ENCODE results near the gene FLRT2. TPM values are rescaled to one million over a fixed set of nuclear protein-coding genes. Genes with fewer than 3 reads are reported as not detected.

The FLRT2 gene
- total RNA-seq, 1 experiment from 2014 or later: 0.43 TPM

GRCh38 chr14:85533861-85534291 lies 3.9 kb downstream of the FLRT2 start:
- H3K4me3 Mint-ChIP-seq (ENCODE audit: unreplicated experiment): no peak overlapping the region
- no peaks in the 10 kb centered on the region for H3K36me3 ChIP-seq (ENCODE audit: control insufficient read depth, insufficient read depth, low read length)
- no peaks in the 10 kb centered on the region for H3K27me3 ChIP-seq (replicated peaks; ENCODE audit: control insufficient read depth, insufficient read depth, low read length)
- H3K27me3 Mint-ChIP-seq (ENCODE audit: insufficient read depth, unreplicated experiment): no peaks in the 10 kb centered on the region
- peaks cover 9% of the 10 kb centered on the region for H3K9me3 Mint-ChIP-seq (ENCODE audit: unreplicated experiment)
- POLR2A ChIA-PET: no interaction called here
- intact Hi-C loops (cut with micrococcal nuclease; ENCODE audit: unreplicated experiment): no loop called here
- CTCF ChIA-PET: interaction anchor here (0.5 kb wide), 1 partner anchor 25 kb away, joined by 3 read pairs; no protein-coding TSS in a partner anchor
- no peaks in the 10 kb centered on the region for H3K4me1 Mint-ChIP-seq (ENCODE audit: low read depth, unreplicated experiment)
- no peak for DNase-seq
- no peak overlapping the region for H3K4me3 ChIP-seq (ENCODE audit: low read depth, low read length)
- BruUV-seq (replicated peaks): no TSS peak
- H3K36me3 Mint-ChIP-seq (ENCODE audit: insufficient read depth, unreplicated experiment): no peaks in the 10 kb centered on the region
- H3K9me3 ChIP-seq: 0 out of 2 replicates have a peak, but pooled peaks cover 5% of the 10 kb centered on the region
- TF ChIP-seq, protein P1, sequence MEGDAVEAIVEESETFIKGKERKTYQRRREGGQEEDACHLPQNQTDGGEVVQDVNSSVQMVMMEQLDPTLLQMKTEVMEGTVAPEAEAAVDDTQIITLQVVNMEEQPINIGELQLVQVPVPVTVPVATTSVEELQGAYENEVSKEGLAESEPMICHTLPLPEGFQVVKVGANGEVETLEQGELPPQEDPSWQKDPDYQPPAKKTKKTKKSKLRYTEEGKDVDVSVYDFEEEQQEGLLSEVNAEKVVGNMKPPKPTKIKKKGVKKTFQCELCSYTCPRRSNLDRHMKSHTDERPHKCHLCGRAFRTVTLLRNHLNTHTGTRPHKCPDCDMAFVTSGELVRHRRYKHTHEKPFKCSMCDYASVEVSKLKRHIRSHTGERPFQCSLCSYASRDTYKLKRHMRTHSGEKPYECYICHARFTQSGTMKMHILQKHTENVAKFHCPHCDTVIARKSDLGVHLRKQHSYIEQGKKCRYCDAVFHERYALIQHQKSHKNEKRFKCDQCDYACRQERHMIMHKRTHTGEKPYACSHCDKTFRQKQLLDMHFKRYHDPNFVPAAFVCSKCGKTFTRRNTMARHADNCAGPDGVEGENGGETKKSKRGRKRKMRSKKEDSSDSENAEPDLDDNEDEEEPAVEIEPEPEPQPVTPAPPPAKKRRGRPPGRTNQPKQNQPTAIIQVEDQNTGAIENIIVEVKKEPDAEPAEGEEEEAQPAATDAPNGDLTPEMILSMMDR (IDR thresholded peaks at IDR 0.05; ENCODE audit: insufficient read depth in 1 of 2, low read depth in 1 of 2, low read length in 1 of 2, severe bottlenecking in 1 of 2, unreplicated experiment in 1 of 2): no peak
- H3K27ac Mint-ChIP-seq (ENCODE audit: unreplicated experiment): no peak overlapping the region
- H3K4me1 ChIP-seq: no peaks in the 10 kb centered on the region; the same call in 1 of the 2 replicates

- TF ChIP-seq, protein P1 (IDR thresholded peaks at IDR 0.05; ENCODE audit: insufficient read depth in 1 of 2, low read depth in 1 of 2, low read length in 1 of 2, severe bottlenecking in 1 of 2, unreplicated experiment in 1 of 2): no peak
- no peaks in the 10 kb centered on the region for H3K27me3 ChIP-seq (replicated peaks; ENCODE audit: control insufficient read depth, insufficient read depth, low read length)
- Mint-ChIP-seq H3K27me3 (ENCODE audit: insufficient read depth, unreplicated experiment) (no peaks in the 10 kb centered on the region), H3K4me3 (ENCODE audit: unreplicated experiment) (no peak overlapping the region), H3K9me3 (ENCODE audit: unreplicated experiment) (peaks cover 9% of the 10 kb centered on the region), H3K4me1 (ENCODE audit: low read depth, unreplicated experiment) (no peaks in the 10 kb centered on the region), H3K27ac (ENCODE audit: unreplicated experiment) (no peak overlapping the region), H3K36me3 (ENCODE audit: insufficient read depth, unreplicated experiment) (no peaks in the 10 kb centered on the region)
- 0 out of 2 replicates have a peak, but pooled peaks cover 5% of the 10 kb centered on the region for H3K9me3 ChIP-seq
- ChIA-PET POLR2A (no interaction called here), CTCF (interaction anchor here (0.5 to 1.0 kb wide), 2 partner anchors 26 to 52 kb away, joined by 3 read pairs; no protein-coding TSS in a partner anchor)
- H3K36me3 ChIP-seq (ENCODE audit: control insufficient read depth, insufficient read depth, low read length): no peaks in the 10 kb centered on the region
- no peaks in the 10 kb centered on the region; the same call in 1 of the 2 replicates for H3K4me1 ChIP-seq
- intact Hi-C loops (cut with micrococcal nuclease; ENCODE audit: unreplicated experiment): no loop called here
- BruUV-seq (replicated peaks): no TSS peak
- DNase-seq: no peak
- H3K4me3 ChIP-seq (ENCODE audit: low read depth, low read length): no peak overlapping the region
These were observed 4.7 kb downstream of the FLRT2 start for GRCh38 chr14:85534458-85535293.

GRCh38 chr14:85535321-85535720 lies 5.4 kb downstream of the FLRT2 start:
- no peaks in the 10 kb centered on the region for H3K36me3 ChIP-seq (ENCODE audit: control insufficient read depth, insufficient read depth, low read length)
- no TSS peak for BruUV-seq (replicated peaks)
- Mint-ChIP-seq H3K27me3 (ENCODE audit: insufficient read depth, unreplicated experiment) (no peaks in the 10 kb centered on the region), H3K27ac (ENCODE audit: unreplicated experiment) (no peak overlapping the region), H3K36me3 (ENCODE audit: insufficient read depth, unreplicated experiment) (no peaks in the 10 kb centered on the region), H3K9me3 (ENCODE audit: unreplicated experiment) (peaks cover 9% of the 10 kb centered on the region), H3K4me3 (ENCODE audit: unreplicated experiment) (no peak overlapping the region), H3K4me1 (ENCODE audit: low read depth, unreplicated experiment) (no peaks in the 10 kb centered on the region)
- POLR2A ChIA-PET: no interaction called here
- H3K27me3 ChIP-seq (replicated peaks; ENCODE audit: control insufficient read depth, insufficient read depth, low read length): no peaks in the 10 kb centered on the region
- intact Hi-C loops (cut with micrococcal nuclease; ENCODE audit: unreplicated experiment): no loop called here
- CTCF ChIA-PET: interaction anchor here (1.0 kb wide), 1 partner anchor 53 kb away, joined by 3 read pairs; no protein-coding TSS in a partner anchor
- DNase-seq: no peak
- TF ChIP-seq, protein P1 (IDR thresholded peaks at IDR 0.05; ENCODE audit: insufficient read depth in 1 of 2, low read depth in 1 of 2, low read length in 1 of 2, severe bottlenecking in 1 of 2, unreplicated experiment in 1 of 2): no peak
- 0 out of 2 replicates have a peak, but pooled peaks cover 5% of the 10 kb centered on the region for H3K9me3 ChIP-seq
- no peak overlapping the region for H3K4me3 ChIP-seq (ENCODE audit: low read depth, low read length)
- H3K4me1 ChIP-seq: no peaks in the 10 kb centered on the region; the same call in 1 of the 2 replicates

All from Caco-2 (cell line).